ENCODE data around the gene KIF20A. TPM values are rescaled to one million over a fixed set of nuclear protein-coding genes. Genes with fewer than 3 reads are reported as not detected.

Gene KIF20A
- polyA plus RNA-seq, 1 of the 3 experiments (the other 2 are of a cell fraction) = 16.0 TPM

GRCh38 chr5:138178516-138179276 is at the start of gene KIF20A, which contains the start of gene BRD8 (continued):
- TF ChIP-seq REST (IDR thresholded peaks at IDR 0.05; ENCODE audit: low read depth, low read length) (0 out of 2 replicates have a peak, but pooled peaks have one; percentile 52), MAX (IDR thresholded peaks at IDR 0.05; ENCODE audit: low read depth) (peak; percentile 99), RCOR1 (IDR thresholded peaks at IDR 0.05; ENCODE audit: low read length) (no peak), FOSL2 (IDR thresholded peaks at IDR 0.05; ENCODE audit: borderline replicate concordance, low read depth) (no peak), ZBTB33 (IDR thresholded peaks at IDR 0.05; ENCODE audit: borderline replicate concordance, low read depth) (no peak)

- Histone ChIP-seq H3K4me2 (no peak overlapping the region), H4K20me1 (ENCODE audit: insufficient read depth) (no peaks in the 10 kb centered on the region), H3K4me3 (ENCODE audit: low read depth in 2 of 2, low read length in 1 of 2) (no peak overlapping the region), H3F3A (replicated peaks; ENCODE audit: insufficient read depth) (peaks cover 10% of the 10 kb centered on the region), H3K9me3 (no peaks in the 10 kb centered on the region), H3K27ac (ENCODE audit: low read depth in 2 of 2, low read length in 1 of 2) (no peak overlapping the region), H3K9ac (no peak overlapping the region), H3K9me2 (no peaks in the 10 kb centered on the region), H3K4me1 (ENCODE audit: control insufficient read depth in 1 of 2, insufficient read depth in 2 of 2, low read depth in 1 of 2, low read length in 1 of 2) (no peaks in the 10 kb centered on the region), H3K36me3 (replicated peaks in 1 of 2; ENCODE audit: control insufficient read depth in 1 of 2, insufficient read depth in 2 of 2, low read length in 1 of 2) (no peaks in the 10 kb centered on the region), H2AFZ (ENCODE audit: low read depth) (no peak overlapping the region), H3K27me3 (ENCODE audit: insufficient read depth) (no peaks in the 10 kb centered on the region), H3K79me2 (ENCODE audit: insufficient read depth) (no peaks in the 10 kb centered on the region)
- WGBS (ENCODE audit: low lambda C conversion rate) = 92% methylated on average over 6 of the region's 6 CpGs
- no peak for DNase-seq
- POLR2A ChIA-PET = no interaction called here
- CTCF ChIA-PET = interaction anchor here (0.6 to 2.9 kb wide), 4 partner anchors 11 to 350 kb away, joined by 3 to 20 read pairs (median 5); no protein-coding TSS in a partner anchor
- no peak for TF ChIP-seq FOSL2 (IDR thresholded peaks at IDR 0.05; ENCODE audit: borderline replicate concordance, low read depth)
- TF ChIP-seq FOXJ3 (CRISPR knock-in tag; IDR thresholded peaks at IDR 0.05) = no peak
- no peak for TF ChIP-seq MXI1 (IDR thresholded peaks at IDR 0.05; ENCODE audit: low read depth, low read length)
- TF ChIP-seq EZH2phosphoT487 (IDR thresholded peaks at IDR 0.05; ENCODE audit: borderline replicate concordance, low read depth) = no peak
- TF ChIP-seq SMC3 (IDR thresholded peaks at IDR 0.05; ENCODE audit: low read depth, low read length) = no peak
- no peak for TF ChIP-seq USF2 (IDR thresholded peaks at IDR 0.05; ENCODE audit: borderline replicate concordance, low read depth, low read length)
- TF ChIP-seq USF1 (IDR thresholded peaks at IDR 0.05; ENCODE audit: borderline replicate concordance, low read depth) = no peak
- TF ChIP-seq REST (IDR thresholded peaks at IDR 0.05; ENCODE audit: low read depth, low read length) = no peak
- TF ChIP-seq RCOR1 (IDR thresholded peaks at IDR 0.05; ENCODE audit: low read length) = no peak
- no peak for TF ChIP-seq EP300 (IDR thresholded peaks at IDR 0.05; ENCODE audit: borderline replicate concordance in 1 of 2, low read depth in 1 of 2, low read length in 1 of 2)
- no peak for TF ChIP-seq FOXM1 (IDR thresholded peaks at IDR 0.05; ENCODE audit: low read depth)
These were observed 49.6 kb upstream of the KIF20A start for GRCh38 chr5:138129347-138129746.

Measured in SK-N-SH (cell line).